HG03521 (cell line): Measurements from ENCODE around the gene DNTT.

Source experiments
- ATAC-seq: cut with Tn5 transposase; IDR thresholded peaks from one replicate; pipeline ENCODE4 v1.9.1; 2021; ENCODE audit warnings: mild to moderate bottlenecking, moderate library complexity; ENCODE audit not compliant: unreplicated experiment

DNTT gene

DNA sequence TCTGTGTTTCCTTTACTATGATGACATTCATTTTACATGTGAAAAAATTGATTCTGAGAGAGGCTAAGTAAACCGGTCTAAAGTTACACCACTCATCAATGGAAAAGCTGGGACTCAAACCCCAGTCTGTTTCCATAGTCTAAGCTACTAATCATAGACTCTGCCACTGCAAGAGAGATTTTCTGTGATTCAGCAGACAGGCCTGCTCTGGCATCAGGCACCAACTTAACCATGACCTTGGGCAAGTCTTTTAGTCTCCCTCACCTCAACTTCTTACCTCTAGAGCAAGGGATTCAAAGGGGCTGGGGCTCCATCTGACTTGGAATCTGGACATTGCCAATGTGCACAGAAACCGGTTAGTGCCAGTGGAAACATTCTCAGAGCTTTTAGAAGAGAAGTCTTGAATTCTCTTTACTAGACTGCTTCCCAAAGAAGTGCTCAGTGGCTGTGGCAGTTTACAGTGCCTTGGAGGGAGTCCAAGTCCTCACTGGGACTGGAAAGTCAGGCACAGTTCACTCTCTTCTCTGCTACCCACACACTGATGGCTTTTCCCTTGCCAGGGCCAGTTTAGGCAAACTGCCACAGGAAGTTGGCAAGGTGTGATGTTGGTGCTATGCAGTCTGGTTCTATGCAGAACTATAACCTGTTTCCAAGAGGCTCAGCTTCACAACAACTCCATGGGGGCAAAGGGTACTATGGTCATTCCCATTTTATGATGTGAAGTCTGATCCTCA is 28.4 kb upstream of the DNTT start:
- no peak for ATAC-seq

DNA sequence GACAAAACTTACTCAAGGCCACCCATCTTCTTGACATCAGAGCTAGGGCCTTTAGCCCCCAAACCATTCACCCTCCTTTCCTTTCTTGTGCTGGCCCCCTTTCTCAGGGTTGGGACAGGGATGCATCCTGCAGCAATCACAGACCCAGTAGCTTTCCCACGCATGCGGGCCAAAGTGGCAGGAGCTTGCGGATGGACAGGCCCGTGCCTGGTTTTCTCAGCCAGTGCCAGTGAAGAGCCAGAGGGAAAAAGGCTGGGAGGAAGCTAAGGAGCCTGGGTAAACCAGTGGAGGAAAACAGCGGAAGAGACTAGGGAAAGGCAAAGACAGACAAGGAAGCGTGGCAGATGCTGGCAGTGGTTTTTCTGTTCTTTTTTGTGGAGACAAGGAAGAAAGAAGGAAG is 27.8 kb upstream of the DNTT start:
- no peak for ATAC-seq

DNA sequence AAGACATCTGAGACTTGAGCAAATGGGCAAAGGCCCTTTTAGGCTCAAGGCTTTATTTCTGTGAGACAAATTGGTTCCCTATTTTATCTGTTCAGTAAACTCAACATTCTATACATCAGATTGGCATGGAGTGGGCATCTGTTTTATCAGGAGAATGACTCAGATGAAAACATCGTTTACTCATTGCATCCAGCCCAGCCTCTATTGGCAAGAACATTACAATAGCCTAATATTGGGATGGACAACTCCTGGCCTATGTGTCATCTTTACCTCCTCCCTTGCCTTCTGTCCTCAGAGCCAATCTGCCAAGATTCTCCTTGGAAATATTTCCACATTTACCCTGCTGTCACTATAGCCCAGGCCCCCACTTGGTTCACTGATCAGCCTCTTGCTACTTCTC is 27.4 kb upstream of the DNTT start:
- ATAC-seq = no peak

DNA sequence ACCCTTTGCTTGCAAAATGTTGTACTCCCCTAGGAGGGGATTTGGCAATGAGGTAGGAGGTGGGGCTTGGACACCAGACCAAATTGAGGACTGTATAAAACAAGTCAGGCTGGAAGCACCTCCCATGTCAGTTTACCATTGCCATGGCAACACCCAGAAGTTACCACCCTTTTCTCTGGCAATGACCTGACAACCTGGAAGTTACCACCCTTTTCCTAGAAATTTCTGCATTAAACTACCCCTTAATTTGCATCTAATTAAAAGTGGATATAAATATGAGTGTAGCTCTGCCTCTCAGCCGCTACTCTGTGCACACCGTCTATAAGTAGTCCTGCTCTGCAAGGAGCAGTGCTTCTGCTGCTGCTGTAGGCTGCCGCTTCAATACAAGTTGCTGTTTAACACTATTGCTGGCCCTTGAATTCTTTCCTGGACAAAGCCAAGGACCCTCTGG is 25.0 kb upstream of the DNTT start:
- no peak for ATAC-seq

DNA sequence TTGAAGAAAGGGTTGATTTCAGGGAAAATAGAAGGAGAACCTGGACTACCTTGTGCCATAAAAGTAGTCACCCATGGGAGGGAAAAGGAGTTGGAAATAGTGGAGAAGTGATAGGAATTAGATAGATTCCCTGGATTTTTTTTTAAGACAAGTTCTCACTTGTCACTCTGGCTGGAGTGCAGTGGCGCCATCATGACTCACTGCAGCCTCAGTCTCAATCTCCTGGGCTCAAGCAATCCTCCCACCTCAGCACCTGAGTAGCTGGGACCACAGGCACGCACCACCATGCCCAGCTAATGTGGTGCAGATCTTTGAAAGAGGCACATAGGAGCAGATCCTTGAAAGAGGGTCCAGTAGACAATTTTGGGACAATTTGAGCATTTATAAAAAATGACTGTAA is 23.4 kb upstream of the DNTT start:
- ATAC-seq = no peak

DNA sequence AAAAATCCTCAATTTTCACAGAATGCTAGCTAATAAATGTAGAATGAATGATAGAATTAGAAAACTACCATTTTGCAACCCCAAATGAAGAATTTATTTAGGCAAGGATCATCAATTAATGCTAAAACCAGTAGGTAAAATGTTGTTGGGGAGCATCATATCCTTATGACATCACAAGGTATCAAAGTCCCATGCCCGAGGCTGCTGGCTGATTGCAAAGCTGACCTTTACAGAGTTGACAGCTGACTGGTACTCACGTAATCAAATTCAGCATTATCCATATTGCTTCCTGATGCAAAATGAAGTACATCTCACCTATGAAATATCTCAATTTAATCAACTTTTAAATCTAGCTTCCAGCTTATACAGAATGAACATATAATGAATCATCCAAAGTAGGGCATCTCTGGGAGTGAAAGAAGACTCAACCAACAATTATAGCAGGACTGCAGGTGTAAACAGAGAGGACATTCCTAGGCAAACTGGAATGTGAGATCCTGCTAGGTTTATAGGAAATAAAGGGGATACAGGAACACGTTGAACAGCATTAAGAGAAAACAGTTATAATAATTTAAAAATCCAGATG is 22.7 kb upstream of the DNTT start:
- ATAC-seq = no peak

DNA sequence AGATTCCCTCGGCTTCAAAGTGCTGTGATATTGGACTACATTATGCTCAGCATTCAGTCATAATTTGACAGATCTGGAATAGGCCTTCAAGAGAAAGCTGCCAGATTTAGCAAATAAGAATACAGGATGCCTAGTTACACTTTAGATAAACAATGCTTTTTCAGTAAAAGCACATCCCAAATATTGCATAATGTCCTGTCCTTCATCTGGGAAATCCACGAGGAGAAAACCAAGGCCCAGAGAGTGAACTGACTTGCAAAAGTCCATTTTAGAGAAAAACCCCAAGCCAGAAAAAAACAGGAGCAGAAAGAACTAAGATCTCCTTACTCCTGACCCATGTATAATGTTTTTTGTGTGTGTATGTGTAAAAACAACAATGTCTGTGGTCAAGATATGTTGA is 20.9 kb upstream of the DNTT start:
- no peak for ATAC-seq

DNA sequence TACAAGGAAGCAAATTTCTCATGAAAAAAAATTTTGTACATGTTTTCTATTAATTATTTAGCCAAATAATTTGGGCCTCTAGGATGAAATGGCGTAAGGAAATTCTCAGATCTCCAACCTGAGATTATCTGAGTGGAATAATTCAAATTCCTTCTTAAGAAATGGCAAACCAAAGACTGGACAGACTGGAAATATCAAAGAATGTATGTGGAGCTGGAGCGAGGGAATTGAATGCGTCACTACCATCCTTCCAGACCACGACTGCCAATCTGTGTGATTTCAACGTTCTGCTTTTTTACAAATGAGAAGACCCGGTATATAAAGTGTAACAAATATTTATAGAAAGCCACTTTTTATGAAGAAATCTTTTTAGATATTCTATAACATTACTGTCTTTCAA is 20.5 kb upstream of the DNTT start:
- ATAC-seq = no peak

DNA sequence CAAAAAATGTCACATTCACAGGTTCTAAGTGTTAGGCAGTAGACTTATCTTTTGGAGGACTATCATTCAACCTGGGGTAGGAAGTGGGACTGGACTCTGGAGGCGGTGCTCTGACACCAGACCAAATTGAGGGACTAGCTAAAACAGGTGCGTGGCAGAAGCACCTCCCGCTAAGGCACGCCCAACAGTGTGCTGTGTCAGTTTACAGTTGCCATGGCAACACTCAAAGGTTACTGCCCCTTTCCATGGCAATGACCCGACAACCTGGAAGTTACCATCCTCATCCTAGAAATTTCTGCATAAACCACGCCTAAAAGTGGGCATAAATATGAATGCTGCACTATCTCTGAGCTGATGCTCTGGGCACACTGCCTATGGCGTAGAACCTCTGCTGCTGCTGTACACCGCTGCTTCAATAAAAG is 18.9 kb upstream of the DNTT start:
- no peak for ATAC-seq

DNA sequence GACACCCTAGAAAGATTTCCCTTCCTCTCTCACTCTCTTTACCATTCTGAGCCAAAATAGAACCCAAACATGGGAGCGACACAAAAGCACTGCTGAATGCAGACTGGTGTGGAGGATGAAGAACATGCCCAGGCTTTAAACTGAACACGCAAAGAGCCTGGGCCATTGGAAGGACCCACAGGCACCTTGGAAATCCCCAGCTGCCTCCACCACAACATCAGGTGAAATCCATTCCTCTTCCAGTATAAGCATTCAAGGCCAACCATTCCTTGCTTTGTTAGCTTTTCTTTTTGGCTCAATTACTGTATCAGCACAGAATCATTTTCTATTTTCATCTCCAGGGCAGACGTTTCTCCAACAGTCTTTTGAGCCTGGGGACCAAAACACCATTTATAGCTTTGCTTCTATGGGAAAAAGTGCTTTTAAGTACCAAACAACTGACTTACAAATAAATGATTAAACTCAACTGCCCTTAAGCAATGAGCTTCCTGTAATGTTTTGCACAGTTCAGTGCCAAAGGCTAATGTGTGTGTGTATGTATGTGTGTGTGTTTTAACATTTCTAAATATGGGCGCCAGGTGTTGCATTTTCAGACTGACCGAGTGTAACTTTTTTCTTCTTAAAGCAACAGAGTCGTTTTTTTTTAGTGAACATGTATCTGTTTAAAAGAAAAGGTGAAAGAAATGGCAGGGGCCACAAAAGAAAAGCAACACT is 16.7 kb upstream of the DNTT start:
- peak; percentile 60 for ATAC-seq

DNA sequence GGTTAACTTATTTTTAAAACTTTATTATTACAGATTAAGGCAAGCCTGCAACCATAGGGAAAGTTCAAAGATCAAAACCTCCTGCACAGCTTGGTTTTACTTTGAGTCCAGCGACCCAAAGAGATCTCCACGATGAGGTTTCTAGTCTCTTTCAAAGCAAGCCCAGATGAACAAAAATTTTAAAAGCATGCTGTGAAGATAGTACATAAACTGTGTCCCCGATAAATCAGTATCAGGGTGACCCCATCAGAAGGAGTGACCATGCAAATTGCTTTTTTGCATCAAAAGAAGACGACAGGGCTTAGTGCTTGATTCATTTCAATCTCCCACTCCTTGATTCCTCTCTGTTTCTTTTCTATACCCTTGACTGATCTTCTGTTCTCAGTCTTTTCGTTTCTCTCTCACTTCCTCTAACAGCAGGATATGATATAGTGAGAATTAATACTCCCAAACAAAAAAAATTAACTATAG is 16.0 kb upstream of the DNTT start:
- ATAC-seq = peak; percentile 51

DNA sequence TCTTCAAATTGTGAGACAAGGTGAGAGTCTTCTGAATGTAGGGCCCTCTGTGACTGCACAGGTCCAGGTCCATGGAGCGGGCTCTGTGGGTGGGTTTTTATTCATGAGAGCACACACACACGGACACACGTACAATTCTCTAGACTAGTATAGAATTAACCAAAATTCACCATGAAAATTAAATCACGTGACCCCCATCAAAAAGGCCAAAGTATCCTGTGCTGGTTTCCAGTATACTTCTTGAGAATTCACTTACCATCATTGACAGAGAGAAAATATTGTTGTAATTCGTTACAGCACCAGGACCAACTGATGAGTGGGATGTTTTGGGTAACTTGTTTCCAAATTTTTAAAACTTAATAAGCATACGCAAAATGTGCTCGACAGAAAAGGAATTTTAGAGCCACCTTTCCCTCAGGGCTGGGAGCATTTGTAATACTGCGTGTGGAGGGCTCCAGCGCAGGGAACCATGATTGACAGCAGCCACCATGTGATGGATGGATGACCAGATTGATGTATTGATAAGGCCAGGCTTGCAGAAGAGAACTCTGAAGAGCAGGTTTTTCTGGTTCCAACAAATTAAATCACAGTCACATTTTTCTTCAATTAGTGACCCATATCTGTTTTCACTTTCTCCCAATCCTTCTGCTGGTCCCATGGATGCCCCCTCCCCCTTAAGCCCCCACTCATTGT is 14.9 kb upstream of the DNTT start:
- ATAC-seq = no peak

DNA sequence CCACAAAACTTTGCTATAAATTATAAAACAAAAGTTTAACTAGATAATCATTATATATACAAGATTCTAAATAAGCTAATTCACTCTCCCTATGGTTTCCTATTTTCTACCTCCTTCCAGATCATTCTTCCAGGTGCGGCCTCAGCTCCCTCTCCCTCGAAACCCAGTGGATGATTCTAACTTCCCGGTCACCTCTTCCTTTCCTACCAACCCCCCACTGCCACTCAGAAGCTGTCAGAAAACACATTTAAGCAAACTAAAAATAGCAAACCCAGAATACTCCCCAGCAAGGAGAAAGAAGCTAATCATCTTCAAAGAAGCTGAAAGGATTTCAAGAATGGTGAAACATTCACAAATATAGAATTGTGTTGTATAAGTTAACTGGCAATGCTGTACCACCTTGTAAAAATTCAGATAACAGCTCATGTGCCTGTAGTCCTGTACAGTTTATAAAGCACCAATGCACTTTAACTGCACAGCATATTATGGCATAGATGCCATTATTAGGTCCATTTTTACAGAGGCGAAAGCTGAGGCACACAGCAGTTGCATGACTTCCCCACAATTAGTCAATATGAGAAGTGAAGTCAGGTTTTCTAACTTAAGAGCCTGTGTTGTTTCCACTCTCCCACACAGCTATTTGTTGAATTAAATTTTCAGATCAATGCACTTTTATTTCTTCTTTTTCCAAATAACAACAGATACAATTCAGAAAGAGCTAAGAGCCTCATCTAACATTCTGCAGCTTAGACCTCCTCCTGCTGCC is 13.7 kb upstream of the DNTT start:
- ATAC-seq = no peak

DNA sequence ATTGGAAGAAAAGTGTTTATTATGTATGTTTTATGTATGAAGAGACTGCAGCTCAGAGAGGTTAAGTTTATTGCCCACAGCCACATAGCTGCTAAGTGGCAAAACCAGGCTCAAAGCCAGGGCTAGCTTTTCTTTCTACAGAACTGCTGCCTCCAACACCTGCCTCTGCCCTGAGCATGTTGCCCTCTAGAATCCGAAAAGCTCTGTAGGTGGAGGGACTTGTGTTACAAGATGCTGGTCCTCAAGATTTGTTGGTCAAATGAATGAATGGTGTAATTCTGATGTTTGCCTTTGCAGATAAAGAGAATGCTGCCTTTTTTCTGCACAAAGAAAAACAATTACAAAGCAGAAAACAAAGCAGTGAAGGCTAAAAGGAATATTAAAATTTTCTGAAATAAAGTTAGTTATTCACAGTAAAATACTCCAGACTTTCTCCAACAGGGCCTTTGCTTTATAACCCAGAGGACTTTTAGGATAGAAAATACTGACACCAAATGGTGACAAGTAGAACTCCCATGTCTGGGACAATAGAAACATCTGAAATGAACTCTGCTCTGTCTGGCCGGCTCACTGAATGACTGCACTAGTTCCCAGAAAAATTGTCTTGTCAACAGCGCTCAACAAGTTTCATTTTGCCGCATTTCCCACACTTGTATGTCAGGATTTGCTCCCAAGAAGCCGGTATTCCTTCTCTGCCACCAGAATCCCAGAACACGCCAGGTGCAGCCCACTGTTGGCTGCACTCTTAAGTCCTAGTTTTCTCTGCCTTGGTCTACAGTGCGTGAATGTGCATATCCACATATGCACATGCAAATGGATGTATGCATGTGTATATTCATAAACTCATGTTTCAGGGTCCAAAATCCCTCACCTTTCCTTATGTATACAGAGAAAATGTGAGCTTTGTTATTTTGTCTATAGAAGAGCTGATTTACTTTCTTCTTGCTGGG is 11.0 kb upstream of the DNTT start:
- ATAC-seq = no peak

DNA sequence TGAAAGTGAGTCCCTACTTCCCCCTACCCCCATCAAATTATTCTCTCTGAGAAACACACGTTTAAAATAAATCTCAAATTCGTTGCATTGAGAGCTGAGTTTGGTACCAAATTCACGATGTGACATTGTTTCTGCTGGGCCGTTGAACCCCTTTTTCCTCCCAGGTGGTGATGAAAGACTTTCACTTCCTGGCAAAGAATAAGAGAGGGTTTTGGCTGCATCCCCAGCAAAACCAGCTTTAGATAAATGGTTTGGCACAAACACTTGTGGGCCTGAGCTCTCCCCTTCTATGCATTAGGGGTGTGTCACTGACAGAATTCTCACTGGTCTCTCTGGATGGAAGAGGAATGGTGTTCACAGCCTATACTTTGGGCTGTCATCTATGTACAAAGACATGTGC is 8.8 kb upstream of the DNTT start:
- no peak for ATAC-seq

DNA sequence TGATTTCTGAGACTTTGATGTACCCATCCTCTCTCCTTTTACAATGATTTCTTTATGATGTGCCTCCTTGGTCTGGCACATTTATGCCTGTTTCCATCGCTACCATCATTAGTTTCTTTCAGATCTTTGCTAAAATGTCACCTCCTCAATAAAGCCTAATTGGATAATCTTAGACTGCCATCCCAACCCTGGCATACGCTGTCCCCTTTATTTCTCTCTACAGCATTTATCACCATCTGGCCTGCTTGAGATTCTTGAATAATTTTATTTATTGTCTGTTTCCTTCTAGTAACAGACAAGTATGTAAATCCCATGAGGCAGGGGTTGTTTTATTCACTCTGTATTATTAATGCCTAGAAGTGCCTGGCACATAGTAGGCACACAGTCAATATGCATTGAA is 6.7 kb upstream of the DNTT start:
- ATAC-seq = no peak

DNA sequence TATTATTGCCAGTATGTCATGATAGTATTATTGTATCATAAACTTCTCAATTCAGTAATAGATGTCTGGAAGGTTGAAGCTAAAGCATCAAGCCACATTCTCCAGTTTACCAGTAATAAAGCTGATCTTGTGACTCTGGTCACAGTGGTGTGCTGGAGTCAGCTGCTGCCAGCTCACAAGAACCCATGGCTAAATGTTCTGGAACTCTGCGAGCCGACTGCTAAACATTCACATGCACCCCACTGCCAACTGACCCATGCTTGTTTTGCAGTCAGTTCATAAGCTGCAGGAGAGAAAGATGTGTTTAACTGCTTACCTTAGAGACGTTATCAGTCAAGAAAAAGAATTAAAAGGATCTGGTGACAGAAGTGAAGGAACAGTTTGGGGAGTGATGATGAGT is 5.9 kb upstream of the DNTT start:
- ATAC-seq = no peak

DNA sequence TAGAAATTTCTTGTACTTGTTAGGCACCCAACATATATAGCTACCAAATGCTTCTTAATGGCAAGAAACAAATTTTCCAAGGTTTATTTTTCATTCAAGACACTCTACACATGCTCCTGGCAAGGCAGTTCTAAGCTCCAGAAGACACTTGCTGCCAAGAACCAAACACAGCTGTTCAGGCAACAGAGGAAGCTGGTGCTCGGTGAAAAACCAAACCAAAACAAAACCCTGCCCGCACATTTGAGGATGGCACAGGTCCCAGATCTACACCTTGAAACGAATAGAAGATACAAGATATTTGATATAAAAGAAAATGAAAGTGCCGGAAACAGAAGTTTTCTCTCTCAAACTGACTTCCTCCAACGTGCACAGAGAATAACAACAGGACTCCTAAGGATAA is 4.9 kb upstream of the DNTT start:
- no peak for ATAC-seq

DNA sequence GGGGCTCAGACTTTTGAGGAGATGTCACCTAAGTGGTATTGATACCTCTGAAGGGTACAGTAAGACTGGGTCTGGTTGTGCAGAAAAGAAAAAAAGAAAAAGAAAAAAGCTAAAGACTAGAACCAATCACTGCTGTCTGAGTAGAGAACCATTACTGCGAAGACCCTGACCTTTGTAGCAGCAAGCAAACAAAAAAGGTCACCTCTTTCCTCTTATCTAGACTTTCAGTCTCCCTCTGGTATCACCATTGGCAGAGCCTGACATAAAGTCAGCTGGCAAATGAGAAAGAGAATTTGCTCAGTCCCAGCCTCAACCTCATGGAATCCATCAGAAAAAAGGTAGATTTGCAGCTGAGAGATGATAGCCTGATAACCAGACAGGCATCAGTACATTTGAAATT is 2.6 kb upstream of the DNTT start:
- no peak for ATAC-seq

DNA sequence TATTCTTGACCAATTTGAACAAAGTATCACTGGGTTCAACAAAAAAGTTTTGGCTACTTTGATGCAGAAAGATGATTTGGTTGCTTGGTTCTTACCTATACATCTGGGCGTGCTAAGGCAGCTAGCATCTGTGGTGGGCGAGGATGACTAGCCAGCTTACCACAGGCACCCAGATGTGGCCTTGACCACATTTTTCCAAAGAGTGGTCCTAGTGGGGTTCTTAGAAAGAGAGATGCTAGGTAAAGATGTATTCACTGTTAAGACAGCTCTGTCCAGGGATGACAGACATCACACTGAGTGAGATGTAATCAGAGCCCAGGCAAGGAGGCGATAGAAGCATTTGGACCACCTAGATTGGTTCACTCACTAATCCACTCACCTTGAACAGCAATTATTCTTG is 785 bp downstream of the DNTT start:
- ATAC-seq = no peak
